Caki2 (cell line): Measurements from ENCODE around the gene RXFP1. TPM values are rescaled to one million over a fixed set of nuclear protein-coding genes. Genes with fewer than 3 reads are reported as not detected.
A peak's percentile ranks its signal among the peaks of the same experiment; 100 is the strongest.
"Not testable (repeated sequence)": the region's sequence is repeated elsewhere in the genome, so short reads cannot be mapped to it uniquely, and the experiment has no call there.

ENCODE experiments used
- DNase-seq: peaks from one replicate; pipeline ENCODE4 v3.0.0-alpha.2; 2015; ENCODE audit warnings: low read depth
- in situ Hi-C: cut with HindIII; loops from 2 replicates; pipeline ENCODE4 v1.10.0; 2016; ENCODE audit warnings: low sequenced_read_pairs, low pct_unique_long_range_greater_than_20kb, mixed read lengths
- total RNA-seq: library from RNA; depleted of rRNA; stranded (reverse); fragments of >200 nt; shearing (Covaris generic); gene quantifications from 2 replicates; pipeline ENCODE4 v1.2.3, GENCODE V29; 2014; ENCODE audit warnings: low replicate concordance

The RXFP1 gene
- total RNA-seq, 1 experiment from 2014 or later = not detected

DNA sequence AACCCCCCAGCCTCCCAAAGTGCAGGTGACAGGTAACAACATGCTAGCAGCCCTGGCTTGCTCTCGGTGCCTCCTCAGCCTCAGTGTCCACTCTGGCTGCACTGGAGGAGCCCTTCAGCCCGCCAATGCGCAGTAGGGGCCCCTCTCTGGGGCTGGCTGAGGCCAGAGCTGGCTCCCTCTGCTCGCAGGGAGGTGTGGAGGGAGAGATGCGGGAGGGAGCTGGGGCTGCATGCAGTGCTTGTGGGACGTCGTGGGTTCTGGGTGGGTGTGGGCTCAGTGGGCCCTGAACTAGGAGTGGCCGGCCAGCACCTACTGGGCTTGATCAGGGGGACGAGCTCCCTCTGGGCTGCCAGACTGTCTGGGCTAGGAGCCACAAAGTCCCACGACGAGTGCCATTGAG, 135.6 kb downstream of the RXFP1 start:
- in situ Hi-C loops = no loop called here
- DNase-seq = no peak

DNA sequence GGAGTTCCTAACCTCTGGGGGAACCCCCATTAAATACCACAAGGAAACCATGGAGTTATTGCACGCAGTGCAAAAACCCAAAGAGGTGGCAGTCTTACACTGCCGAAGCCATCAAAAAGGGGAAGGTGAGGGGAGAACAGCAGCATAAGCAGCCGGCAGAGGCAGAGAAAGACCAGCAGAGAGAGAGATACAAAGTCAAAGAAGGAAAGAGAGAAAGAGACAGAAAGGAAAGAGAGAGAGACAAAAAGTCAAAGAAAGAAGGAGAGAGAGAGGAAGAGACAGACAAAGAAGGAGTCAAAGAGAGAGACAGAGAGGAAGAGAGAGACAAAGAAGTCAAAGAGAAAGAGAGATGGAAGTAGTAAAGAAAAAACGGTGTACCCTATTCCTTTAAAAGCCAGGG, 141.6 kb downstream of the RXFP1 start:
- in situ Hi-C loops = not testable (repeated sequence)

DNA sequence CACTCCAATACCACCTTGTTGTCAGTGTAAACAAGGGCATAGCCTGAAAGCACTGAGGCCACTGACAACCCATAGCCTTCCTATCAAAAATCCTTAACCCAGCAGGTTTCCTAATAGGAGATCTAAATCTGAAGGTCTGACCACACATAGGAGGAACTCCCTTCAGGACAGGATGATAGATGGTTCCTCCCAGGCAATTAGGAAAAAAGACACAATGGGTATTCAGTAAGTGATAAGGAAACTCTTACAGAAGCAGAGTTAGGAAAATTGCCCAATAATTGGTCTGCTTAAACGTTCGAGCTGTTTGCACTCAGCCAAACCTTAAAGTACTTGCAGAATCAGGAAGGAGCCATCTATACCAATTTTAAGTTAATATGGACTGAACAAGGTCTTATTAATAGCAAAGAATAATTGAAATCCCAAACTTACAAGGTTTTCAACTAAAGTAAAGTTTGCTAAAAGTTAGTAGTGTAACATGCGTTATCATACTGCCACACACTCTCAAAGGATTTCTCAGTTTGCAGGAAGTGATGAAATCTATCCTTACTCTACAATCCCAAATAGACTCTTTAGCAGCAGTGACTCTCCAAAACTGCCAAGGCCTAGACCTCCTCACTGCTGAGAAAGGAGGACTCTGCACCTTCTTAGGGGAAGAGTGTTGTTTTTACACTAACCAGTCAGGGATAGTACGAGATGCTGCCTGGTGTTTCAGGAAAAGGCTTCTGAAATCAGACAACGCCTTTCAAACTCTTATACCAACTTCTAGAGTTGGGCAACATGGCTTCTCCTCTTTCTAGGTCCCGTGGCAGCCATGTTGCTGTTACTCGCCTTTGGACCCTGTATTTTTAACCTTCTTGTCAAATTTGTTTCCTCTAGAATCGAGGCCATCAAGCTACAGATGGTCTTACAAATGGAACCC, 142.3 kb downstream of the RXFP1 start:
- DNase-seq, in situ Hi-C loops: not testable (repeated sequence)

More for the DNA sequence above, 141.6 kb downstream of the RXFP1 start:
- DNase-seq = not testable (repeated sequence)

DNA sequence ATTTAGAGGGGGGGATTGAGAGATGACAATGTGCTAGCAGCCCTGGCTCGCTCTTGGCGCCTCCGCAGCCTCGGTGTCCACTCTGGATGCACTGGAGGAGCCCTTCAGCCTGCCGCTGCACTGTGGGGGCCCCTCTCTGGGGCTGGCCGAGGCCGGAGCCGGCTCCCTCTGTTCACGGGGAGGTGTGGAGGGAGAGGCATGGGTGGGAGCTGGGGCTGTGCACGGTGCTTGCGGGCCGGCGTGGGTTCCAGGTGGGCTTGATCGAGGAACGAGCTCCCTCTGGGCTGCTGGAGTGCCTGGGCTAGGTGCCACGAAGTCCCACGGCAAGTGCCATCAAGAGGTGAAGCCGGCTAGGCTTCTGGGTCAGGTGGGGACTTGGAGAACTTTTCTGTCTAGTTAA, 143.1 kb downstream of the RXFP1 start:
- DNase-seq = no peak
- in situ Hi-C loops = no loop called here

DNA sequence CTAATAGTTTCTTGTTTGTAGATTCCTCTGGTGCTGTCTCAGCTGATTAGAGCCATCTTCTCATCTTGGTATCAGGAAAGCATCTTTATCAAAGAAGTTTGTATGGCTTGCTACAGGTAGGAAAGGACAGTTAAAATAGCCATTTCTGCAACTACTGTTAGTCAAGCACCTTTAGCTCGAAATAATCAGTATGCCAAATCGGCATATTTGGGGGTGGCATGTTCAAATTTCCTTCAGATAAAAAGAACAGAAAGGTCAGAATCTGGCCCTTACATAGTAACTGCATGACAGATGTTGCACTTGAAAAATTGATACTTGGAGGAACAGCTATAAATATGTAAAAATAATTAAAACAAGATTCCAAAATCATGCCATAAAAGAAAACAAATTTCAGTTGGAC, 145.2 kb downstream of the RXFP1 start:
- in situ Hi-C loops = no loop called here

DNA sequence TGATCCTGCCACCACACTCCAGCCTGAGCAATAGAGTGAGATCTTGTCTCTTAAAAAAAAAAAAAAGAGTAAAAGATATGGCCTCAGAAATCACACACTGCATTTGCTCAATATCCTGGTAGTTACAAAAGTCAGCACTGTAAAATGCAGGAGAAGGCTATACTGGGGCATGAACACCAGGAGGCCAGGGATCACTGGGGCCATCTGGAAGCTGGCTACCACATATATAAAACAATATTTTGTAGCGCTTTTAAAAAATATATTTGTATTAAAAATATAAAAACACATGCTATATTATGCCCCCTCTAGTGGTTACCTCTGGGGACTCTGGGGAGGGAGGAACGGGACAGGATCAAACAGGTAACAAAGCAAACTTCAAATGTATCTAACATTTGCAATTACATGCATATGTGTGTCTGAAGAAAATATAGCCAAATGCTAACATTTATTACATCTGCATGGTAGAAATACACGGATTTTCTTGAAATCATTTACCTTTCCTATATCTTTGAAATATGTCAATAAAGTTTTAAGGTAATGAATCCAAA, 146.0 kb downstream of the RXFP1 start:
- in situ Hi-C loops = no loop called here
- DNase-seq = peak; percentile 27

More for the DNA sequence above, 145.2 kb downstream of the RXFP1 start:
- no peak for DNase-seq

DNA sequence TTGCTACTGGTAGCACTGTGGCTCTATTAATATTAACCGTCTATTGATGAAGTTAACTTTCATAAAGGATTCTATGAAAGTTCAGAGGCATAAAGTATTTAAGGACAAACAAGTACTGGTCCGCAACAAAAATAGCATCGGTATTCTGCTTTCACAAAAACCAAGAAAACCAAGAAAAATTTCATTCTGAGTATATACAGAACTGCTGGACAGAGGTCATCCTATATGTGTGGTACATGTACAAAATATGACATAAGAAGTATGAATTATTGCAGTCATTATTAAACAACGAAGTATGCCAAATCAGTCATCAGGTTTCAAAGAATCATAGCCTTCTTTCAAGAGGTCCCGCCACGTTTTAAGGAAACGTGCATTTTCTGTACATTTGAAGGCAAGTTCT, 147.6 kb downstream of the RXFP1 start:
- no peak for DNase-seq
- in situ Hi-C loops = no loop called here

DNA sequence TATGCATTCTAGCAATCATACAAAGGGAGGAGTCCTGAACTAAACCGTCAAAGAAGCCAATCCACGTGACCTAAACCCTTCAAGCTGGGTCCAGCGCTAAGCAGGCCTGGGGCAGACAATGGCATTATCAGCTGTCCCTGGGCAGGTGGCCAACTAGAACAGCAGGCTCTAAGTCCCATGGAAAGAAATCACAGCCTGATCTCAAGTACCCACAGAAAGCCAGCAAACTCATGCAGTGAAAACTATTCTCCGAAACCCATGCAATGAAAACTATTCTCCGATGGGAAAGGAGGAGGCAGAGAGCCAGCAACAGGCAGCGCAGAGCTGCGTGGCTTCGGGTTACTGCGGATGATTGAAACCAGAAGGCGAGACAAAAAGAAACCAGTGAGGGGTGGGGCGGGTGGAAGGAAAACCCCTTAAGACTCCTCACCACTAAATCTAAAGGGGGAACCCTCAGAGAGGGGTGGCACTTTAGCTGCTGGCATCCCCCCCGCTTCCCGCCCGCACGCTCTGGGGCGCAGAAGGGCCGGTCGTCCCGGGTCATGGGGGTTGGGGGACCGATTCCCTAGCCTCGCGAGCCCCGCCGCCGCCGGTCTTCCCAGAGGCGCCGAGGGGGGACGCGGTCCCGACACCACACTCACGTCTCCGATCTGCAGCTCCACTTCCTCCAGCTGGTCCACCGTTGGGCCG, 149.4 kb downstream of the RXFP1 start:
- in situ Hi-C loops = no loop called here
- DNase-seq = peak; percentile 70

DNA sequence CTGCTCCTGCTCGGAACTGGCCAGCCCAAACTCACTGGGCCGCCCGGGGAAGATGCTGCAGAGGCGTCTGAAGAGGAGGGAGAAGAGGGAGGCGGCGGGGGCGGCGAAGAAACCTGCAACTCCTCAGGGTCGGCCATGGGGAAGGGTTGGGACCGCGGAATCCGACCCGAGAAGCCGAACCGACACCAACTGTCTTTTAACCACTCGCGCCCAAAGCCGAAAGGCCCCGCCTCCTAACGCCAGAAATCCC, 149.9 kb downstream of the RXFP1 start, which contains the start of gene C4orf46:
TSS of gene C4orf46 (minus strand) at position 223 of the 250 bp plus-strand sequence. CDS start at position 137, 86 bp downstream.
- in situ Hi-C loops = no loop called here
- DNase-seq = no peak

DNA sequence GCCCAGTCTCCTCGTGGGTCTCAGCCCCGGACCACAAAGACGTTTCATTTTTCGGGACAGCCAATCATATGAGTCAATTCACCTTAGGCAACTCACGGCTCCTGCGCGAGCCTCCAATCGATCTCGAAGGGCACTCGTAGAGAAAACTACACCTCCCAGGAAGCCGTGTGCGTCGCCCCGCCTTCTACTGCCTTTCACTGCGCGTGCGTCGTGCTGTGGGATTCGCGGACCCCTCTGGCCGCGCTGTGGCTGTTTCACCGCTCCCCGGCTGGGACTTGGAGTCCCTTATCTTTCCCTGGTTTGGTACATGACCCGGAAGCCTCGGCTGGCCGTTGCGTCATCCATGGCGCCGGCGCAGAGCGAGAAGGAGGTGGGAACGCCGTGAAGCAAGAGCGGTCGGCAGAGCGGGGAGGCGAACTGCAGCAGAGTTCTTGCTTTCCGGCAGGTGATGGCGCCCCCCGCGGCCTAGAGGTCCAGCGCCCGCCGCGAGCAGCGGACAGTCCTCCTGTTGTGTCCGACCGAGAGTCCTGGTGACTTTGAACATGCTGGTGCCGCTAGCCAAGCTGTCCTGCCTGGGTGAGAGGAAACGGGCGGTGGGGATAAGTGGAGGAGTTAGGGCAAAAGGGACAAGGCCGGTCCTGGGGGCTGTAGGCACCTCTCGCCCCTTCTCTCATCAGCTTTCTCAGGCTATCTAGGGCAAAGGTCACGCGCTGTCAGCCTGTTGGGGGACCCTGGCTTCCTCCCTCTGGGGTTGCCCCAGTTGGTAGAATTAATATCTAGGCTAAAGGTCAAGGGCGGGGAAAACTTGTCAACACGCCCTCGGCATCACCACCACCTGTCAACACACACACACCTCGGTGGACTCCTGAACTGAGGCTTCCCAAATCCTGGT, 150.5 kb downstream of the RXFP1 start, which contains the start of gene ETFDH:
TSS of gene ETFDH (plus strand) at position 382 of the 892 bp plus-strand sequence. CDS start at position 543, 161 bp downstream.
- in situ Hi-C loops = no loop called here
- peak; percentile 100 for DNase-seq

DNA sequence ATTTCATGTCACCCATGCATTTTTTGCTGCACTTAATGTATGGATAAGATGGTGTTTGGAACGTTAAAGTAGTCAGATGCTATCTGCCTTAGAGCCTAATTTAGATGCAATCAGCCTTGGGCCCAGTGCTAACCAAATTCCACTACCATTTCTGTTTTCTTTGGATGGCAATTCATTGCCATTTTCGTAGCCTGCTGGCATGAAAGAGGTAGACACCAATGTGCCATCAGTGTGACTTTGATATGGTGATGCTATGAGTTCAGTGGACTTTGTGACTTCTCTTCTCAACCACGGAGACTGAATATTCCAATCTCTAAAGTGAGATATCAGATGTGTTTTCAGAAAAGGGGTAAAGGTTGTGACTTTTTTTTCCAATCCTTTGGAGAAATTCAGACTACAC, 152.0 kb downstream of the RXFP1 start:
- in situ Hi-C loops = no loop called here
- DNase-seq = no peak

DNA sequence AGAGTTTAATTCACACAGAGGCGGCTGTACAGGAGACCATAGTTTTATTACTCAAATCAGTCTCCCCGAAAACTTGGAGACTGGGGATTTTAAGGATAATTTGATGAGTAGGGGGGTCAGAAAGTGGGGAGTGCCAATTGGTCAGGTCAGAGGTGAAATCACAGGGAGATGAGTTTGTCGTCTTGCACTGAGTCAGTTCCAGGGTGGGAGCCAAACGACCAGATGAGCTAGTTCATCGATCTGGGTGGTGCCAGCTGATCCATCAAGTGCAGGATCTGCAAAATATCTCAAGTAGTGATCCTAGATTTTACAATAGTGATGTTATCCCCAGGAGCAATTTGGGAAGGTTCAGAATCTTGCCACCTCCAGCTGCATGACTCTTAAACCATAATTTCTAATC, 154.4 kb downstream of the RXFP1 start:
- in situ Hi-C loops = no loop called here
- no peak for DNase-seq

DNA sequence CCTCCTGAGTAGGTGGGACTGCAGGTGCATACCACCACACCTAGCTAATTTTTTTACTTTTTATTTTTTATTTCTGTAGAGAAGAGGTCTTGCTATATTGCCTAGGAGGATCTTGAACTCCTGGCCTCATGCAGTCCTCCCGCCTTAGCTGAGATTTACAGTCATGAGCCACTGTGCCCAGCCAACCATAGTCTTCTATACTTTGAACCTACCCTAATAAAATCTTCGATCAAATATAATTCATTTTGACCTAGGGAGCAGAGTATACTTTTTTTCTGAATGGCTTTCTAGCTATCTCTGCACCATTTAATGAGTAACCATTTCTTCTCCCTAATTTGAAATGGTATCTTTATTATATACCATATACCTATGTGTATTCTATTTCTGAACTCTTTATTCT, 157.1 kb downstream of the RXFP1 start:
- no peak for DNase-seq
- in situ Hi-C loops = no loop called here

DNA sequence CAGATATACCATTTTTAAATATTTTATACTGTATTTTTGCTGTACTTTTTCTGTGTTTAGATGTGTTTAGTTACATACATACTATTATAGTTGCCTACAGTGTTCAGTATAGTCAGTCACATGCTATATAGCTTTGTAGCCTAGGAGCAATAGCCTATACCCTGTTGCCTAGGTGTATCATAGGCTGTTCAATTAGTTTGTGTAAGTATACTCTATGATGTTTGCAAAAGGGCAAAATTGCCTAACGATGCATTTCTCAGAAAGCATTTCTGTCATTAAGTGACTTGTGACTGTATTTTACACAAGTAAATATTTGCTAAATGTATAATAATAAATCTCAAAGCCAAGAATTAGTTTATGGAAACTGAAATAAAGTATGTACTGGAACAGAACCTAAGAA, 159.9 kb downstream of the RXFP1 start:
- DNase-seq = no peak
- in situ Hi-C loops = no loop called here

DNA sequence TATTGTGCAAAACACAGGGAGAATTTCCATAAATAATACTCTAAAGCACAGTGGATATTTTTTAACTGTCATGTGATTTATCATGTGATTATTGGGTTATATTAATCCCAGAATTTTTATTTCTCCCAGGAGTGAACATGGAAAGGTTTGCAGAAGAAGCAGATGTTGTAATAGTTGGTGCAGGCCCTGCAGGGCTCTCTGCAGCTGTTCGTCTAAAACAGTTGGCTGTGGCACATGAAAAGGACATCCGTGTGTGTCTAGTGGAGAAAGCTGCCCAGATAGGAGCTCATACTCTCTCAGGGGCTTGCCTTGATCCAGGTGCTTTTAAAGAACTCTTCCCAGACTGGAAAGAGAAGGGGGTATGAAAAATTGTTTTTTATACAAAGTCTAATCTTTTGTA, 160.4 kb downstream of the RXFP1 start:
- in situ Hi-C loops = no loop called here

DNA sequence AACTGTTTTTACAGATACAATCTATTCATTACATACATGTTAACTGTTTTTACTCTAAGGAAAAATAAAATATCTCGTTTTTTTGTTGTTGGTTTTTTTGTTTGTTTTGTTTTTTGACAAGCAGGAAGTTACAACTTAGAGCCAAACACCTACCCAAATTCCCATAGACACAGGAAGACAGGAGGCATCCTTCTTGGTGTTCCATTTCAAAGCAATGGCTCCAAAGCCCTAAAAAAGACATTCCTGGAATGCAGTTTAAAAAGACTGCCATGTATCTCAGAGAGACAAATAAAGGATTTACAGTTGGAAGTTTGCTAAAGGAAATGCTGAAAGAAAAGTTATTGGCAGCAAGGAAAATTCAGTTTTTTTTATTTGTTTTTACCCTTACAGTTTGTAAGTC, 167.1 kb downstream of the RXFP1 start:
- DNase-seq = no peak

More for the DNA sequence above, 160.4 kb downstream of the RXFP1 start:
- DNase-seq = no peak

More for the DNA sequence above, 167.1 kb downstream of the RXFP1 start:
- in situ Hi-C loops = no loop called here
